GM21447 (cell line): ENCODE data around the gene FAM184A.
A peak's percentile ranks its signal among the peaks of the same experiment; 100 is the strongest.
"Not testable (repeated sequence)": the region's sequence is repeated elsewhere in the genome, so short reads cannot be mapped to it uniquely, and the experiment has no call there.

Source experiments
- ATAC-seq: cut with Tn5 transposase; IDR thresholded peaks from one replicate; pipeline ENCODE4 v1.9.1; 2021; ENCODE audit not compliant: unreplicated experiment

FAM184A gene

DNA sequence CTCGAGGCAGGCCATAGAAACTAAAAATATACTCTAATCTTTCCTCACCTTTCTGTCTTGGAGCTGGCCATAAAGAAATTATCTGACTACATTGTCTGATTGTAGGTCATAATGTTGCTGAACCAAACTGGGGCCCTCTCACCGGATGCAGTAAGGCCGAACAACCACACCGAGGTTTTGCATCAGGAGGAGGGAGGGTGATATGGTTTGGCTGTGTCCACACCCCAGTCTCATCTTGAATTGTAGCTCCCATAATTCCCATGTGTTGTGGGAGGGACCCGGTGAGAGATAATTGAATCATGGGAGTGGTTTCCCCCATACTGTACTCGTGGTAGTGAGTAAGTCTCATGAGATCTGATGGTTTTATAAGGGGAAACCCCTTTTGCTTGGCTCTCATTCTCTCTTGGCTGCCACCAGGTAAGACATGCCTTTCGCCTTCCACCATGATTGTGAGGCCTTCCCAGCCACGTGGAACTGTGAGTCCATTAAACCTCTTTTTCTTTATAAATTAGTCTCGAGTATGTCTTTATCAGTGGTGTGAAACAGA is 19.4 kb upstream of the FAM184A start:
- ATAC-seq = not testable (repeated sequence)

- no peak for ATAC-seq
Measured at GRCh38 chr6:119096721-119097565, 18.5 kb upstream of the FAM184A start.

GRCh38 chr6:119090256-119090655 is 11.8 kb upstream of the FAM184A start:
- ATAC-seq = no peak

GRCh38 chr6:119084784-119085183 is 6.3 kb upstream of the FAM184A start:
- no peak for ATAC-seq

GRCh38 chr6:119083007-119083406 is 4.5 kb upstream of the FAM184A start:
- ATAC-seq = no peak

DNA sequence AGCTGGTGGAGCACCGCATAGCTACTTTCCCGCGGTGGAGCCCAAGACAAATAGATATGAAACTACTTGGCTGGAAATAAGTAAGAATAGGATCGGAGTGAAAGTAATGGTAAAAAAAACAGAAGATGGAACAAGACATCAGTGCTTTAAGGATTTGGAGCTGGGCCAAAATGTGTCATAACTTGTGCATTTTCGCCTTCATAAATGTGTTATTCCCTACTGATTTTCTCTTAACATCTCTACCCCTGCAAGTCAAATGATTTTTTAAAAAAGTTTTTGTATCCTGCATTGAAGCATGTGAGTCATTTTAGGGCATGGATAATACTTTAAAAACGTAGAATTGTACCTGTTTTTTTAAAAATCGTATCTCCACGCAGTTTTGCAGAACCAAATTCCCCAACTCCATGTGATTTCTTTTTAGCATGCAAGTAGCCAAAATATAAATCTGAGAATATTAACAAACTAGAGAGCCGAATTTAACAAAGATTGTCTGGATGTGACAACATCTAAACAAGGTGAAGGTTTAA is 882 bp upstream of the FAM184A start:
- no peak for ATAC-seq

DNA sequence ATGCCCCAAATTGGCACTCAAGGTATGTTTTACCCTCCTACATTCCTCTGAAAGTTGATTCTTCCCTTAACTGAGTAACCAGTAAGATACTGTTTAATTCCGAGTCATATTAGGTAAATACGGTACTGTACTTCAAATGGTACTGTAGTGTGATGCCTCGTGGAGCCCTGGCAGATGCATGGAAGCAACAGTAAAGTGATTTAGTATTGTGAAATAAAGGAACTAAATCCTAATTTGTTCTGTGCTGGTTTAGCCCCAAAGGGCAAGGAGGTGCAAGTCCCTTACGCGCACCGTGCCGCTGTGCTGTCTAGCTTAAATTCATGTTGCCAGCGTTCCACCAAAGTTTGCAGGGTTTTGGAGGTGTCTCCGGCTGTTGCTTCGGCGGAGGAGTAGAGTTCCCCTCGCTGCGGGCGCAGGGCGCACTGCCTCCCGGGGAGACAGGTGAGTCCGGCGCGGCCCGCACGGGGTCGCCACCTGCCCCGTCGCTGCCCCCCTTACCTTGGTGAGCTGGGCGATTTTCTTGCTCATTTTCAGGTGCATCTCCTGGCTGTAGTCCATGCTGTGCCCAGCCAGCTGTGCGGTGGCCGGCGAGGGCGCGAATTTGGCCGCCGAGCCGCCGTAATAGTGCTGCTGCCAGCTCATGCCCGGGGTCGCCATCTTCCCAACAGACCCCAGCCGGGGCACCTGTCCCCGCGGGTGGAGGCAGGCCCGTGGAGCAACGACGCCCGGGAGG is 655 bp downstream of the FAM184A start:
- peak; percentile 47 for ATAC-seq

GRCh38 chr6:119077391-119077642 is 1.1 kb downstream of the FAM184A start:
- no peak for ATAC-seq

- ATAC-seq = no peak
Measured at GRCh38 chr6:119076576-119077390, 1.7 kb downstream of the FAM184A start.

GRCh38 chr6:119076173-119076572 is 2.3 kb downstream of the FAM184A start:
- no peak for ATAC-seq

GRCh38 chr6:119075200-119075981 is 3.1 kb downstream of the FAM184A start:
- ATAC-seq = no peak

DNA sequence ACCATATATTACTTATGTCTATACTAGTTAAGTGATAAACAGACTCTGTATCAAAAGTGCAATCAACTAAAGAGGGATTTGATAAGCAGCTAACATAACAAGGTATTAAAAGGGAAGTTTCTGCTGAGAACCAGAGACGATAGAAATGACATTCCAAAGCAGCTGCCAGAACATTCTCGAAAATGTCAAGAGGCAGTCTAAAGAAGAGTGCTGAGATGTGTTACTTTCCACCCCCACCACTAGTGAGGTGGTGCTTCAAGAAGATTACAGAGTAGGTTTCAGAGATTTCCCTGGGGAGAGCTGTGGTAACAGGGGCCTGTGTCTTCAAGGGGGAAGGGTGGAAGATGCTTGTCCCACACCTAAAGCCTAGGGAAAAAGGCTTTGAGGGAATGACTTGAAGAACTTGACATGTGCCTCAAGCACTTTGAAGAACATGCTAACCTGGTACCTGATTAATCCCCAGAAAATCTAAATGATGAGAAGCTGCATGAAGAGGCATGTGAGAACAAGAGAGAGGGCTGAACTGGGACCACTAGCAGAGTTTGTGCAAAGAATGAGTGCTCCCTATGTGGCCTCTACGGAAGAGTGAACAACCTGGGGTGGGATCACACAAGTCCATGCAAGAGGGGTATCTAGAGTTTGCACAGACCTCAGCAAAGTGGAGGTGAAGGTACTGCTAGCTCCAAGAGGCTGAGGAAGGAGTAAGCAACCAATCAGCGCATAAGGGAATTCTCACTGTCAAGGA is 5.0 kb downstream of the FAM184A start:
- no peak for ATAC-seq

DNA sequence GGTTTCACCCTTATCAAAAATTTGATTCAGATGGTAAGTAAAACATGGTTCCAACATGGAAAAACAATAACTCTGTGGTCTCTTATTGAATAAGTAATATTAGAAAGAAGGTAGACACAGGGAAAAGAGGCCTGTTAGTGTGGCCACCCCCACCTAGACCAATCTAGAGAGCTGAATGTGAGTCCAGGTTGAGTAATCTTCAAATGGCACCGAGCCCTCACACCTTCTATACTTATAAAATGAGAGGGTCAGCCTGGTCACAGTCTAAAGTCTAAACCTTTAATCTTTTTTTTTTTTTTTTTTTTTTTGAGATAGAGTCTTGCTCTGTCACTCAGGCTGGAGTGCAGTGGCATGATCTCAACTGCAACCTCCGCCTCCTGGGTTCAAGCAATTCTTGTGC is 6.9 kb downstream of the FAM184A start:
- ATAC-seq = no peak

- no peak for ATAC-seq
Measured at GRCh38 chr6:119067091-119067490, 11.4 kb downstream of the FAM184A start.

DNA sequence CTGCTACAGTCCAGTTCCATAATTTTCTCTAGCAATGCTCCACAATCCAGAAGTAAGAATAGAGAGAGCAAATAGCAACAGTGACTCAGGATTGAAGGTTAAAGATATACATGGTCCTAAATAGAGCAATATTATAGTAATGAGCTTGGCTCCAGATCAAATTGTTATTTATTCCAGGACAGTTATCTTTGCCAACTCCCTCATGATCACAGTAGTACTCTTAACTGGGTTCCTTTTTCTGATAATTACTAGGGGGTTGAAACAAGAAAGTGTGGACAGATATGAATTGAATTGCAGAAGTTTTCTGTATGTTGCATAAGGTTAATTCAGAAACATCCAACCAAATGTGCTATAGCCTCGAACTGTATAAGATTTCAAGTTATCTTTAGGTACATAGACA is 11.9 kb downstream of the FAM184A start:
- no peak for ATAC-seq

DNA sequence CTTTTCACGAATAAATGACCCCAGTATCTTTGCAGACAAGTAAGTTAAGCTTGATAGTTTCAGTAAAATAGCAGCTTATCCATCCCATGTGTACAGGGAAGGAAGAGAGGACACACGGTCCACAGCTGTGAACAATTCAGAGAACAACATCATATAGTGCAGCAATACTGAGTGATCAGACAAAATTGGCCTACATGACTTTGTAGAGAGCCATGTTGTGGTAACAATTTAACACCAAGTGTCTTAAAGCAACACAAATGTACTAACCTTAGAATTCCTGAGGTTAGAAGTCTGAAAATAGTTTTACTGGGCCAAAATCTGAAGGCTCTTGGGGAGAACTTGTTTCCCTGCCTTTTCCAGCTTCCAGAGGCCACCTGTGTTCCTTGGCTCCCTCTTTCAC is 12.5 kb downstream of the FAM184A start:
- no peak for ATAC-seq

DNA sequence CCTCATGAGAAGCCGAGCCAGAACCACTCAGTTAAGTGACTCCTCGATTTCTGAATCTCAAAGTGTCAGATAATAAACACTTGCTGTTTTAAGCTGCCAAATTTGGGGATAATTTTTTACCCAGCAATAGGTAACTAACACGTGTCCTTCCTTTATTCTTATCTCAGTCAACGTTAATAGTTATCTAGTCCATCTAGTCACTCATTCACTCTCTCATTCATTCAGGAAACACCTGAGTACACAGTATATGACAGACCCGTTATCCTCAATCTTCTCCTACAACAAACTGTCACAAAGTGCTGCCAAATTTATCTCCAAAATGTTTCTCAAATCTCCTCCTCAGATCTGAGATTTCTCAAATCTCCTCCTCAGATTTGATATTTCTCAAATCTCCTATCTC is 13.1 kb downstream of the FAM184A start:
- ATAC-seq = no peak

DNA sequence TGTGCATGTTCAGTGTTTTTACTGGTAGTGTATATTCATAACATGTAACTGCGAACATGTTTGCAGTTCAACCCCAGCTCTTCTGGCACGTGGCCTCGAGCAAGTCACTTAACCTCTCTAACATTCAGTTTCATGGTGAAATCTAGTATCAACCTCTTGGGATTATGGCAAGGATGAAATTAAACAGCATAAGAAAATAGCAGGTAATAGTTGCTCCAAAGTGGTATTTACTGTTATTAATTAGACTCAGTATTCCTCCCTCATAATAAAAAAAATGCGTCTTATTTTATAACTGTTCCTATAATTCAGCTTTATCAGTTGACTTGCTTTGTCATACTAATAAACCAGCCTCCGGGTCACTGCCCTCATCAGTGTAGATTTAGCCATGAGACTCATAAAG is 15.0 kb downstream of the FAM184A start:
- no peak for ATAC-seq

DNA sequence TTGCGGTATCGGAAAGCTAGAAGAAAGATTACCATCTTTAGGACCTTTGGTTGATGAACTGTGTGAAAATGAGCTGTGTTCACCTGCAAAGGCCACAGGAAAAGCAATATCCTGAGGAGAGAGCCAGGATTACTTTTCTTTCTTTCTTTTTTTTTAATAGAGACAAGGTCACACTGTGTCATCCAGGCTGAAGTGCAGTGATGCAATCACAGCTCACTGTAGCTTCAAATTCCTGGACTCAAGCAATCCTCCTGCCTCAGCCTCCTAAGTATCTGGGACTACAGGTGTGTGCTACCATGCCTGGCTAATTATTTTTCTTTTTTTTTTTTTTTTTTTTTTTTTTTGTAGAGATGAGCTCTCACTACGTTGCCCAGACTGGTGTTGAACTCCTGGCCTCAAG is 17.2 kb downstream of the FAM184A start:
- no peak for ATAC-seq
